GM19240 (cell line): Measurements from ENCODE around the gene CLCN2.

Experiments
- DNase-seq: peaks from one replicate; pipeline ENCODE4 v3.0.0; 2011; ENCODE audit warnings: low spot score; ENCODE audit not compliant: insufficient read length

The CLCN2 gene

GRCh38 chr3:184380627-184381260 lies 19.3 kb upstream of the CLCN2 start:
- DNase-seq: no peak

GRCh38 chr3:184380185-184380626 lies 18.8 kb upstream of the CLCN2 start:
- no peak for DNase-seq

GRCh38 chr3:184379358-184380184 lies 18.2 kb upstream of the CLCN2 start, which contains the start of gene CHRD:
Gene CHRD, plus strand, starts transcription at chr3:184380054. Its CDS starts 265 bp downstream, at chr3:184380319.
- DNase-seq: no peak

GRCh38 chr3:184378651-184379357 lies 17.4 kb upstream of the CLCN2 start:
- no peak for DNase-seq

- DNase-seq: no peak
Observed at GRCh38 chr3:184377882-184378445, 16.6 kb upstream of the CLCN2 start, which contains the start of gene THPO. Gene THPO, minus strand, starts transcription at chr3:184378207. Its CDS starts 1,948 bp downstream, at chr3:184376259.

GRCh38 chr3:184377374-184377773 lies 16.0 kb upstream of the CLCN2 start:
- no peak for DNase-seq

GRCh38 chr3:184375747-184376461 lies 14.5 kb upstream of the CLCN2 start:
- DNase-seq: no peak

- no peak for DNase-seq
Observed at GRCh38 chr3:184373422-184373821, 12.0 kb upstream of the CLCN2 start.

- DNase-seq: no peak
Observed at GRCh38 chr3:184372911-184373310, 11.5 kb upstream of the CLCN2 start.

GRCh38 chr3:184372296-184372821 lies 11.0 kb upstream of the CLCN2 start:
- no peak for DNase-seq

- DNase-seq: peak; percentile 85
Observed at GRCh38 chr3:184371570-184372018, 10.2 kb upstream of the CLCN2 start.

GRCh38 chr3:184368586-184369183 lies 7.3 kb upstream of the CLCN2 start:
- DNase-seq: no peak

- DNase-seq: no peak
Observed at GRCh38 chr3:184368116-184368515, 6.7 kb upstream of the CLCN2 start.

GRCh38 chr3:184366619-184367289 lies 5.3 kb upstream of the CLCN2 start:
- DNase-seq: no peak

GRCh38 chr3:184362668-184363546 lies 1.5 kb upstream of the CLCN2 start:
- DNase-seq: peak; percentile 93

GRCh38 chr3:184361932-184362667 lies 695 bp upstream of the CLCN2 start:
- no peak for DNase-seq

GRCh38 chr3:184360929-184361531 lies 375 bp downstream of the CLCN2 start:
- DNase-seq: no peak
